HEK293 (cell line): ENCODE results near the gene PIK3R3.

Experiments used
- CTCF ChIA-PET: fragments of 350-600 bp; formaldehyde crosslinking; extraction: SDS; loops from one replicate; lab custom pipeline; 2021; ENCODE audit warnings: antibody characterized with exemption; lab: Yijun Ruan, JAX
- POLR2A ChIA-PET: fragments of 300-600 bp; formaldehyde crosslinking; extraction: SDS; loops from one replicate; lab custom pipeline; 2020; ENCODE audit warnings: antibody characterized with exemption, inconsistent platforms; lab: Yijun Ruan, JAX
- H3K27ac ChIP-seq: fragments of 200-500 bp; sonication (Bioruptor generic); 2 replicates; pipeline ENCODE4 v1.5.1; 2014; ENCODE audit warnings: low read depth, low read length, control low read depth, inconsistent platforms; ENCODE audit errors: extremely low read depth
- H3K36me3 ChIP-seq, 2 experiments: fragments of 200-500 bp in 1 of 2; sonication (Bioruptor generic) in 1 of 2; 1 replicate in 1 of 2; 2 replicates in 1 of 2; pipeline ENCODE4 v1.5.1; 2014 to 2017; ENCODE audit warnings: inconsistent platforms in 2 of 2, low read length in 2 of 2; ENCODE audit not compliant: control insufficient read depth in 2 of 2, insufficient read depth in 1 of 2
- H3K4me1 ChIP-seq: fragments of 200-500 bp; sonication (Bioruptor generic); 2 replicates; pipeline ENCODE4 v1.5.1; 2014; ENCODE audit warnings: mild to moderate bottlenecking, low read length, inconsistent platforms; ENCODE audit not compliant: control insufficient read depth, insufficient read depth
- H3K4me3 ChIP-seq: 2 replicates; pipeline ENCODE4 v1.5.1; 2011; ENCODE audit warnings: low read depth, mild to moderate bottlenecking, control low read depth, low read length, moderate library complexity
- H3K9me3 ChIP-seq: fragments of 200-500 bp; sonication (Bioruptor generic); 2 replicates; pipeline ENCODE4 v1.5.1; 2014; ENCODE audit warnings: low read depth, low read length, inconsistent platforms; ENCODE audit not compliant: control insufficient read depth, insufficient read depth
- GLIS1 ChIP-seq: fragments of 450-650 bp; formaldehyde crosslinking; IDR thresholded peaks from 2 replicates; pipeline ENCODE4 v1.5.1; 2016; ENCODE audit warnings: missing biosample characterization, missing genetic modification characterization
- GLIS2 ChIP-seq: fragments of 450-650 bp; formaldehyde crosslinking; IDR thresholded peaks from 2 replicates; pipeline ENCODE4 v1.5.1; 2016; ENCODE audit warnings: missing biosample characterization, missing genetic modification characterization
- SP7 ChIP-seq: fragments of 450-650 bp; formaldehyde crosslinking; IDR thresholded peaks from 2 replicates; pipeline ENCODE4 v1.5.1; 2016; ENCODE audit warnings: missing biosample characterization, missing genetic modification characterization
- YY2 ChIP-seq: fragments of 450-650 bp; formaldehyde crosslinking; IDR thresholded peaks from 2 replicates; pipeline ENCODE4 v1.5.1; 2016; ENCODE audit warnings: missing biosample characterization, missing genetic modification characterization
- ZBTB17 ChIP-seq: fragments of 450-650 bp; formaldehyde crosslinking; IDR thresholded peaks from 2 replicates; pipeline ENCODE4 v1.5.1; 2016; ENCODE audit warnings: missing biosample characterization, missing genetic modification characterization
- ZEB2 ChIP-seq: fragments of 450-650 bp; formaldehyde crosslinking; IDR thresholded peaks from 2 replicates; pipeline ENCODE4 v1.5.1; 2016; ENCODE audit warnings: missing biosample characterization, missing genetic modification characterization
- ZFHX2 ChIP-seq: fragments of 450-650 bp; formaldehyde crosslinking; conservative IDR thresholded peaks from 2 replicates; pipeline ENCODE4 v1.5.1; 2016; ENCODE audit warnings: missing biosample characterization, missing genetic modification characterization
- ZFP37 ChIP-seq: fragments of 450-650 bp; formaldehyde crosslinking; IDR thresholded peaks from 2 replicates; pipeline ENCODE4 v1.5.1; 2016; ENCODE audit warnings: missing biosample characterization, missing genetic modification characterization
- ZNF24 ChIP-seq: fragments of 450-650 bp; formaldehyde crosslinking; IDR thresholded peaks from 2 replicates; pipeline ENCODE4 v1.5.1; 2016; ENCODE audit warnings: missing biosample characterization, missing genetic modification characterization
- ZNF292 ChIP-seq: fragments of 450-650 bp; formaldehyde crosslinking; IDR thresholded peaks from 2 replicates; pipeline ENCODE4 v1.5.1; 2016; ENCODE audit warnings: low read depth, missing biosample characterization, missing genetic modification characterization, borderline replicate concordance
- ZNF37A ChIP-seq: fragments of 450-650 bp; IDR thresholded peaks from 2 replicates; pipeline ENCODE4 v1.5.1; 2018; ENCODE audit warnings: missing biosample characterization, missing genetic modification characterization
- ZNF391 ChIP-seq: fragments of 450-650 bp; formaldehyde crosslinking; IDR thresholded peaks from 2 replicates; pipeline ENCODE4 v1.5.1; 2016; ENCODE audit warnings: low read depth, missing biosample characterization, missing genetic modification characterization, borderline replicate concordance
- ZNF394 ChIP-seq: fragments of 450-650 bp; formaldehyde crosslinking; IDR thresholded peaks from 2 replicates; pipeline ENCODE4 v1.5.1; 2016; ENCODE audit warnings: missing biosample characterization, missing genetic modification characterization, mild to moderate bottlenecking, moderate library complexity, borderline replicate concordance
- ZNF510 ChIP-seq: fragments of 450-650 bp; formaldehyde crosslinking; IDR thresholded peaks from 2 replicates; pipeline ENCODE4 v1.5.1; 2018; ENCODE audit warnings: mild to moderate bottlenecking, missing genetic modification characterization, missing biosample characterization; ENCODE audit not compliant: insufficient replicate concordance
- ZNF629 ChIP-seq: fragments of 450-650 bp; formaldehyde crosslinking; IDR thresholded peaks from 2 replicates; pipeline ENCODE4 v1.5.1; 2017; ENCODE audit warnings: missing biosample characterization, missing genetic modification characterization
- ZNF747 ChIP-seq: fragments of 450-650 bp; formaldehyde crosslinking; IDR thresholded peaks from 2 replicates; pipeline ENCODE4 v1.5.1; 2016; ENCODE audit warnings: missing biosample characterization, missing genetic modification characterization
- ZNF76 ChIP-seq: fragments of 450-650 bp; formaldehyde crosslinking; IDR thresholded peaks from 2 replicates; pipeline ENCODE4; 2016; ENCODE audit warnings: low read depth, missing biosample characterization, missing genetic modification characterization, borderline replicate concordance
- ZSCAN30 ChIP-seq: fragments of 450-650 bp; IDR thresholded peaks from 2 replicates; pipeline ENCODE4 v1.5.1; 2018; ENCODE audit warnings: missing biosample characterization, mild to moderate bottlenecking, missing genetic modification characterization, moderate library complexity
- TF ChIP-seq, protein P1 (sequence below): fragments of 450-650 bp; formaldehyde crosslinking; IDR thresholded peaks from 2 replicates; pipeline ENCODE4; 2016; ENCODE audit warnings: missing biosample characterization, missing genetic modification characterization
- TF ChIP-seq, protein P2 (sequence below): fragments of 450-650 bp; formaldehyde crosslinking; IDR thresholded peaks from 2 replicates; pipeline ENCODE4 v1.5.1; 2017; ENCODE audit warnings: missing biosample characterization, missing genetic modification characterization
- TF ChIP-seq, protein P3 (sequence below): sonication (generic); formaldehyde crosslinking; IDR thresholded peaks from 2 replicates; pipeline ENCODE4 v1.8.1; 2022; ENCODE audit warnings: mild to moderate bottlenecking, moderate library complexity, missing genetic modification reagents
- TF ChIP-seq, protein P4 (sequence below): fragments of 450-650 bp; formaldehyde crosslinking; IDR thresholded peaks from 2 replicates; pipeline ENCODE4 v1.5.1; 2016; ENCODE audit warnings: missing biosample characterization, missing genetic modification characterization
- TF ChIP-seq, protein P5 (sequence below): fragments of 450-650 bp; formaldehyde crosslinking; IDR thresholded peaks from 2 replicates; pipeline ENCODE4 v1.5.1; 2016; ENCODE audit warnings: missing biosample characterization, missing genetic modification characterization
- TF ChIP-seq, protein P6 (sequence below): fragments of 450-650 bp; formaldehyde crosslinking; IDR thresholded peaks from 2 replicates; pipeline ENCODE4 v1.5.1; 2016; ENCODE audit warnings: missing biosample characterization, missing genetic modification characterization

Gene PIK3R3

DNA sequence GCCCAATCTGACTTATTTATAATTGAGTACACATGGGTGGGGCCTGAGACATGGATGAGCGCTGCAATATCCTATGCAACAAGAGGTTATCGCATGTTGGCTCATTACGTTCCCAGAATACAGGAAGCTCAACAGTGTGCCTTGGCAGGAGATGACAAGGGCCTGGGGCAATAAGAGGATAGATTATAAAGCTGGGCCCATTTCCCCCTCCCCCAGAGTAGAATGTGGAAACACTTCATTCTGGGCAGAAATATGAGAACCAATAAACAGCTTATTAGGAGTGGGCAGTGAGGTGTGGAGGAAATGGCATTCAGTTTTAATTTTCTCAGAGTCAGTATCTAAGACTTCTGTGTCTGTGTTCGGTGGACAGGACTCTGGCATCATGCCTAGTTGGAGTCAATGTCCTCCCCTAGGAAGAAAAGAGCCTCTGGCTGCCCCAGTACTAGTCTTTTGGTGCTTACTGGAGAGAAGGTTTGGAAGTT lies 92.8 kb downstream of the PIK3R3 start (continued):
- TF ChIP-seq, protein P1, sequence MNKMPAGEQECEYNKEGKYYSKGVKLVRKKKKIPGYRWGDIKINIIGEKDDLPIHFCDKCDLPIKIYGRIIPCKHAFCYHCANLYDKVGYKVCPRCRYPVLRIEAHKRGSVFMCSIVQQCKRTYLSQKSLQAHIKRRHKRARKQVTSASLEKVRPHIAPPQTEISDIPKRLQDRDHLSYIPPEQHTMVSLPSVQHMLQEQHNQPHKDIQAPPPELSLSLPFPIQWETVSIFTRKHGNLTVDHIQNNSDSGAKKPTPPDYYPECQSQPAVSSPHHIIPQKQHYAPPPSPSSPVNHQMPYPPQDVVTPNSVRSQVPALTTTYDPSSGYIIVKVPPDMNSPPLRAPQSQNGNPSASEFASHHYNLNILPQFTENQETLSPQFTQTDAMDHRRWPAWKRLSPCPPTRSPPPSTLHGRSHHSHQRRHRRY, result no peak
- TF ChIP-seq ZNF292 (tag by site-specific recombination) (no peak), ZNF510 (tag by site-specific recombination) (no peak), ZNF37A (no peak), ZEB2 (tag by site-specific recombination) (0 out of 2 replicates have a peak, but pooled peaks have one; percentile 41), GLIS2 (tag by site-specific recombination) (no peak), GLIS1 (tag by site-specific recombination) (peak; percentile 51), ZNF747 (tag by site-specific recombination) (no peak)
- TF ChIP-seq, protein P2, sequence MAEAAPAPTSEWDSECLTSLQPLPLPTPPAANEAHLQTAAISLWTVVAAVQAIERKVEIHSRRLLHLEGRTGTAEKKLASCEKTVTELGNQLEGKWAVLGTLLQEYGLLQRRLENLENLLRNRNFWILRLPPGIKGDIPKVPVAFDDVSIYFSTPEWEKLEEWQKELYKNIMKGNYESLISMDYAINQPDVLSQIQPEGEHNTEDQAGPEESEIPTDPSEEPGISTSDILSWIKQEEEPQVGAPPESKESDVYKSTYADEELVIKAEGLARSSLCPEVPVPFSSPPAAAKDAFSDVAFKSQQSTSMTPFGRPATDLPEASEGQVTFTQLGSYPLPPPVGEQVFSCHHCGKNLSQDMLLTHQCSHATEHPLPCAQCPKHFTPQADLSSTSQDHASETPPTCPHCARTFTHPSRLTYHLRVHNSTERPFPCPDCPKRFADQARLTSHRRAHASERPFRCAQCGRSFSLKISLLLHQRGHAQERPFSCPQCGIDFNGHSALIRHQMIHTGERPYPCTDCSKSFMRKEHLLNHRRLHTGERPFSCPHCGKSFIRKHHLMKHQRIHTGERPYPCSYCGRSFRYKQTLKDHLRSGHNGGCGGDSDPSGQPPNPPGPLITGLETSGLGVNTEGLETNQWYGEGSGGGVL, result peak; percentile 48
- TF ChIP-seq, protein P3, sequence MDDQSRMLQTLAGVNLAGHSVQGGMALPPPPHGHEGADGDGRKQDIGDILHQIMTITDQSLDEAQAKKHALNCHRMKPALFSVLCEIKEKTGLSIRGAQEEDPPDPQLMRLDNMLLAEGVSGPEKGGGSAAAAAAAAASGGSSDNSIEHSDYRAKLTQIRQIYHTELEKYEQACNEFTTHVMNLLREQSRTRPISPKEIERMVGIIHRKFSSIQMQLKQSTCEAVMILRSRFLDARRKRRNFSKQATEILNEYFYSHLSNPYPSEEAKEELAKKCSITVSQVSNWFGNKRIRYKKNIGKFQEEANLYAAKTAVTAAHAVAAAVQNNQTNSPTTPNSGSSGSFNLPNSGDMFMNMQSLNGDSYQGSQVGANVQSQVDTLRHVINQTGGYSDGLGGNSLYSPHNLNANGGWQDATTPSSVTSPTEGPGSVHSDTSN, result no peak

DNA sequence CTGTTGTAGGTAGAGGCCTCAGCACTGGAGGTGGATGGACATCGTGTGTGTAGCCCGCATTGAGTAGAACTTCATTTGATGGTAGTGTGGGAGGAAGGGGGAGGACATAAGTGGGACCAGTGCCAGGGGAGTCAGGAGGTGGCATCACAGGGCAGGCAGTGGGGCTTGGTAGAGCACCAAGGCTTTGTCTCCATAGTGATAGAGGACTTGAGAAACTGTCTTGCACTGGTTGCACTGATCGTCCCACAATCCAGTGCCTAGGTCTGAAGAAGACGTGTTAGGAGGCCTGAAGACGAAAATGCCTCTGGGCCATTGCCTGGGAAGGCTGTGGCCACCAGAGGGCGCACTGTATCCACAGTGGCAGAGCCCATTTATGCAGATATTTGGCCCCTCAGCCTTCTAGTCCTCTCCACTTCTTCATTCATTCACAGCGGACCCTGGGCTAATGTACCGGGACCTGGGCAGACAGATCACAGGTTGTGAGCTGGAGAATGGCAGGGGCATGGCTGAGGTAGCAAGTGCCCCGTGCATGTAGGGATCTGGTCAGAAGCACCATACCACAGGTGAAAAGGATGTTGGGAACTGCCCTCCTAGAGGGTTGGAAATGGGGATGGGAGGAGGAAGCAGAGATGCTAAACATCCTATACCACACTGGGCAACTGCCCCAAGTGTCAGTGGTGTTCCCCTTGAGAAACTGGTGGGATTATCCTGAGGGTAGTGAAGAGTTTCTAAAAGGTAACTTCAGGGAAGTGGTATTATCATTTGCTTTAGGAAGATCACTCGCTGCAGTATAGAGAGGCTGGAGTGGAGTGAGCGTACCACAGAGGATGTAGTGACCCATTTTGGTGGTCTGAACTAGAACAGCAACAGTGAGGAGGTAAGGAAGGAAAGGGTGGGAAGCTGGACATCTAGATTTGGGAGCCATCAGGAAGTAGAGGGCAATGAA lies 95.3 kb downstream of the PIK3R3 start:
- H3K4me3 ChIP-seq, result no peak overlapping the region
- CTCF ChIA-PET, result interaction anchor here (0.5 to 9.6 kb wide), 25 partner anchors 11 to 486 kb away, joined by 3 to 148 read pairs (median 4); partner anchors contain the start of genes P3R3URF, PIK3R3 and TSPAN1
- peaks cover 4% of the 10 kb centered on the region for H3K4me1 ChIP-seq
- POLR2A ChIA-PET, result no interaction called here
- H3K36me3 ChIP-seq, result peaks cover 0 to 52% of the 10 kb centered on the region in 2 experiments; a peak in 1 of 3 replicates
- no peak overlapping the region for H3K27ac ChIP-seq
- H3K9me3 ChIP-seq, result no peaks in the 10 kb centered on the region
- TF ChIP-seq ZFHX2 (tag by site-specific recombination) (peak; percentile 84), ZNF76 (tag by site-specific recombination) (peak; percentile 50; the same call in 1 of the 2 replicates), ZNF391 (peak; percentile 79; the same call in 1 of the 2 replicates), YY2 (no peak), ZFP37 (tag by site-specific recombination) (peak; percentile 92), SP7 (tag by site-specific recombination) (peak; percentile 52; the same call in 1 of the 2 replicates), ZNF629 (tag by site-specific recombination) (0 out of 2 replicates have a peak, but pooled peaks have one; percentile 13), ZBTB17 (tag by site-specific recombination) (peak; percentile 76), ZNF24 (tag by site-specific recombination) (peak; percentile 27; the same call in 1 of the 2 replicates), ZSCAN30 (tag by site-specific recombination) (peak; percentile 83), ZNF394 (peak; percentile 38; the same call in 1 of the 2 replicates)
- TF ChIP-seq, protein P4, sequence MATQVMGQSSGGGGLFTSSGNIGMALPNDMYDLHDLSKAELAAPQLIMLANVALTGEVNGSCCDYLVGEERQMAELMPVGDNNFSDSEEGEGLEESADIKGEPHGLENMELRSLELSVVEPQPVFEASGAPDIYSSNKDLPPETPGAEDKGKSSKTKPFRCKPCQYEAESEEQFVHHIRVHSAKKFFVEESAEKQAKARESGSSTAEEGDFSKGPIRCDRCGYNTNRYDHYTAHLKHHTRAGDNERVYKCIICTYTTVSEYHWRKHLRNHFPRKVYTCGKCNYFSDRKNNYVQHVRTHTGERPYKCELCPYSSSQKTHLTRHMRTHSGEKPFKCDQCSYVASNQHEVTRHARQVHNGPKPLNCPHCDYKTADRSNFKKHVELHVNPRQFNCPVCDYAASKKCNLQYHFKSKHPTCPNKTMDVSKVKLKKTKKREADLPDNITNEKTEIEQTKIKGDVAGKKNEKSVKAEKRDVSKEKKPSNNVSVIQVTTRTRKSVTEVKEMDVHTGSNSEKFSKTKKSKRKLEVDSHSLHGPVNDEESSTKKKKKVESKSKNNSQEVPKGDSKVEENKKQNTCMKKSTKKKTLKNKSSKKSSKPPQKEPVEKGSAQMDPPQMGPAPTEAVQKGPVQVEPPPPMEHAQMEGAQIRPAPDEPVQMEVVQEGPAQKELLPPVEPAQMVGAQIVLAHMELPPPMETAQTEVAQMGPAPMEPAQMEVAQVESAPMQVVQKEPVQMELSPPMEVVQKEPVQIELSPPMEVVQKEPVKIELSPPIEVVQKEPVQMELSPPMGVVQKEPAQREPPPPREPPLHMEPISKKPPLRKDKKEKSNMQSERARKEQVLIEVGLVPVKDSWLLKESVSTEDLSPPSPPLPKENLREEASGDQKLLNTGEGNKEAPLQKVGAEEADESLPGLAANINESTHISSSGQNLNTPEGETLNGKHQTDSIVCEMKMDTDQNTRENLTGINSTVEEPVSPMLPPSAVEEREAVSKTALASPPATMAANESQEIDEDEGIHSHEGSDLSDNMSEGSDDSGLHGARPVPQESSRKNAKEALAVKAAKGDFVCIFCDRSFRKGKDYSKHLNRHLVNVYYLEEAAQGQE (tag by site-specific recombination), result no peak
- TF ChIP-seq, protein P5, sequence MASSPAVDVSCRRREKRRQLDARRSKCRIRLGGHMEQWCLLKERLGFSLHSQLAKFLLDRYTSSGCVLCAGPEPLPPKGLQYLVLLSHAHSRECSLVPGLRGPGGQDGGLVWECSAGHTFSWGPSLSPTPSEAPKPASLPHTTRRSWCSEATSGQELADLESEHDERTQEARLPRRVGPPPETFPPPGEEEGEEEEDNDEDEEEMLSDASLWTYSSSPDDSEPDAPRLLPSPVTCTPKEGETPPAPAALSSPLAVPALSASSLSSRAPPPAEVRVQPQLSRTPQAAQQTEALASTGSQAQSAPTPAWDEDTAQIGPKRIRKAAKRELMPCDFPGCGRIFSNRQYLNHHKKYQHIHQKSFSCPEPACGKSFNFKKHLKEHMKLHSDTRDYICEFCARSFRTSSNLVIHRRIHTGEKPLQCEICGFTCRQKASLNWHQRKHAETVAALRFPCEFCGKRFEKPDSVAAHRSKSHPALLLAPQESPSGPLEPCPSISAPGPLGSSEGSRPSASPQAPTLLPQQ, result peak; percentile 19; the same call in 1 of the 2 replicates
- TF ChIP-seq, protein P6, sequence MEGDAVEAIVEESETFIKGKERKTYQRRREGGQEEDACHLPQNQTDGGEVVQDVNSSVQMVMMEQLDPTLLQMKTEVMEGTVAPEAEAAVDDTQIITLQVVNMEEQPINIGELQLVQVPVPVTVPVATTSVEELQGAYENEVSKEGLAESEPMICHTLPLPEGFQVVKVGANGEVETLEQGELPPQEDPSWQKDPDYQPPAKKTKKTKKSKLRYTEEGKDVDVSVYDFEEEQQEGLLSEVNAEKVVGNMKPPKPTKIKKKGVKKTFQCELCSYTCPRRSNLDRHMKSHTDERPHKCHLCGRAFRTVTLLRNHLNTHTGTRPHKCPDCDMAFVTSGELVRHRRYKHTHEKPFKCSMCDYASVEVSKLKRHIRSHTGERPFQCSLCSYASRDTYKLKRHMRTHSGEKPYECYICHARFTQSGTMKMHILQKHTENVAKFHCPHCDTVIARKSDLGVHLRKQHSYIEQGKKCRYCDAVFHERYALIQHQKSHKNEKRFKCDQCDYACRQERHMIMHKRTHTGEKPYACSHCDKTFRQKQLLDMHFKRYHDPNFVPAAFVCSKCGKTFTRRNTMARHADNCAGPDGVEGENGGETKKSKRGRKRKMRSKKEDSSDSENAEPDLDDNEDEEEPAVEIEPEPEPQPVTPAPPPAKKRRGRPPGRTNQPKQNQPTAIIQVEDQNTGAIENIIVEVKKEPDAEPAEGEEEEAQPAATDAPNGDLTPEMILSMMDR (tag by site-specific recombination), result peak; percentile 97
